Left hindlimb (tissue), 1 donor: ENCODE results near the gene SMIM38.

Source experiments
- DNase-seq: peaks from one replicate; pipeline ENCODE4 v3.0.0-alpha.2; 2018

The SMIM38 gene

DNA sequence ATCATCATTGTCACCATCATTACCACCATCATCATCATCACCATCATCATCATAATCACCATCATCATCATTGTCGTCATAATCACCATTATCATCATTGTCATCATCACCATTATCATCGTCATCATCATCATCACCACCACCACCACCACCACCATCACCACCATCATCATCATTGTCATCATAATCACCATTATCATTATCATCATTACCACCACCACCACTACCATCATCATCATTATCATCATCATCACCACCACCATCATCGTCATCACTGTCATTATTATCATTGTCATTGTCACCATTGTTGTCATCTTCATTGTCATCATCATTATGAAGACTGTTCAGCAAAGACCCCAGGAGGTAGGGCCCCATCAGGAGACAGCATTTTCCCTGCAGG is 33.3 kb downstream of the SMIM38 start:
- DNase-seq: no peak

DNA sequence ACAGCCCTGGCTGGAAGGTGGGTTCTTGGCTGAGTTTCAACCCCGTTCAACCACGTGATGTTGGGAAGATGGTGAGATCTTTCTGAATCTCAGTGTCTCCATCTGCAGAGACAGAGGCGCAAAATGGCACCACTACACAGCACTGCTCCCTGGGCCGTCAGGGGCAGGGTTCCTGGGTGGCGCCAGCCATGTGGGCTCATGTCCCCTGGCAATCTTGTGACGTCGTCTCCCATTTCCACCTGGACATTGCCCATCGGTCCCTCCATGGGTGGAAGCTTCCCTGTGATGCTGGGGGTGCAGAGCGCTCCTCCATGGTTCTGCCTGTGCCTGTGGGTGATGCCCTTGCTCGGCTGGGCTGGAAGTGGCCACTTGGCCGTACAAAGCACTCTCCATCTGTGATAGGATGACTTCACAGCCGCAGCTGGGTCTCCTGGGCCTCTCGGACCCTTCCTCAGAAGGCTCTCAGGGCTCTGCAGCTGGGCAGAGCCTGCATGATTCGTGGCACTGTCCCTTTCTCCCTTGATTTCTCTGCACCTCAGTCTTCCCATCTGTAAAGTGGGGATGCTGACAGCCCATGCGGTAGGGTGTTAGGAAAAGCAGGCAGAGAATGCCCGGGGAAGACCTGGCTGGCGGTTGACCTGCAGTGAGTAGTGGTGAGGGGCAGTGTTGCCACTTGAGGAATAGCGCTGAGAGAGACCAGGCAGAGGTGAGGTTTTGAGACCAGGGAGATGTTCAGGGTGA is 35.2 kb downstream of the SMIM38 start:
- no peak for DNase-seq

DNA sequence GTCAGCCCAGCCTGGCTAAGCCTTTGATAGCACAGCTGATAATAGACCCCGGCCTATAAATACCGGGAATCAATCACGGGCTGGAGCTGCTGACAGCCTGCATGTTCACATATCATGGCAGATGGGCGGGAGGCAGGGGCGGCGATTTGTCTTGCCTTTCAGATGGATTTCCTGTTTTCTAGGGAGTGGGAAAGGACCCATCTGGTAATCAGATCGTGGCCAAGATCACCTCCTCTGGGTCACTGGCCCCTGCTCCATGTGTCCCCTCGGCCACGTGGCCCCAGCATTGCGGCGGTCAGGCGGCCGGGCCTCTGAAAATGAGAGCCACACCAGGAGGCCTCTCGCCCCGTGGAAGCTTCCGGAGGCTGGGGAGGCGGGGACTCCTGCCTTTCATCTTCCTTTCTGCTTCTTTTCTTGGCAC is 36.6 kb downstream of the SMIM38 start:
- DNase-seq: no peak

DNA sequence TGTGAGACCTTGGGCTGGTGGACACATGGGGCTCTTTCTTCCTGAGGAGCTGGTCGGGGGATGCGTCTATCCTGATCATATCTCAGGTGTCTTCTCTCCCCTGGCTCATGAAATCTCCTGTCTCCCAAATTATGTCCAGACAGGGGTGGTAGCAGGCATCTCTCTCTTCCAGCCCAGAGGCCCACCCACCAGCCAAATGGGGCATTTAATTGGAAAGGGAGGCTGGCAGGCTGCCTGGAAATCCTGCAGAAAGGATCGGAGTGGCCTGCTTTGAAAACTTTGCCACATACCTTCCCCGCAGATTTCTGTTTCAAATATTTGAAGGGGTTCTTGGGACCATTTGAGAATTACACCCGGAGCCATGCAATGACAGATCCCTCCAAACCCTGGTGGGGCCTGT is 37.4 kb downstream of the SMIM38 start:
- no peak for DNase-seq

DNA sequence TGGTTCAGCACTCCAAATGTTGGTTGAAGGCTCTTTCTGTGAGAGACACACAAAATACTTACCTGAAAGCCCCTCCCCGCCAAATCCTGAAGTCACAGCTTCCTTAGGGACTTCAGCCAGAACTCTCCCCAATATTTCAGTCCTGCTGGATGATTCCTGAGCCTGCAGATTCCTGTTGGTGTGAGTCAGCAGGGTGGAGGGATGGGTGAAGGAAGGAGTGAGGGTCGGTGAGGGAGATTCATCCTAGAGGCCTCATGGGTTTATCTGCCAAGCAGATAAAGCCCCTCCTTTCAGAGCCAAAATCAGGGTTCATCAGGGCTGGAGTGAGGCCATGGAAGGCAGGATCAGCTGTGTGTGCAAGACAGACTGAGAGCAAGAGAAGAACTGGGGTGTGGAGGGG is 37.9 kb downstream of the SMIM38 start:
- DNase-seq: no peak

DNA sequence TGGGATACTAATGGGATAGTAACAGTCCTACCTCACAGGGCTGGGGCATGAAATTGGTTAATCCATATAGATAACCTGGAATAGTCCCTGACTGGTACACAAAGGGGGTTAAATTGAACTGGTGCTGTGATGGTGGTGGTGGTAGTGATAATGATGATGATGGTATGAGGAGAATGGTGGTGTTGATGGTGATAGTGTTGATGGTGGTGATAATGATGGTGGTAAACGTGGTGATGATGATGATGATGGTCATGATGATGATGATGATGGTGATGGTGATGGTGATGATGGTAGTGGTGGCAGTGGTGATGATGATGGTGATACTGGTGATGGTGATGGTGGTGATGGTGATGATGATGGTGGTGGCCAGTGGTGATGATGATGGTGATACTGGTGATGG is 38.7 kb downstream of the SMIM38 start:
- DNase-seq: no peak

DNA sequence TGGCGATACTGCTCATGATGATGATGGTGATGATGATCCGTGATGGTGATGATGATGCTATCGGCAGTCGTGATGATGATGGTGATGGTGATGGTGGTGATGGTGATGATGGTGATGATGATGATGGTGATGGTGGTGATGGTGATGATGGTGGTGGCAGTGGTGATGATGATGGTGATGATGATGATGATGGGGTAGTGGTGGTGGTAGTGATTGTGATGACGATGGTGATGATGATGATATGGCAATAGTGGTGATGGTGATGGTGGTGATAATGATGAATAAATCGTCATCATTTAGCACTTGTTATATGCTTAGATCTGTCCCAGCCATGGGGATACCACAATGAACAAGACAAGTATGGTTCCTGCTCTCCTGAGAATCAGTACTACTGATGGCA is 39.2 kb downstream of the SMIM38 start:
- DNase-seq: no peak

DNA sequence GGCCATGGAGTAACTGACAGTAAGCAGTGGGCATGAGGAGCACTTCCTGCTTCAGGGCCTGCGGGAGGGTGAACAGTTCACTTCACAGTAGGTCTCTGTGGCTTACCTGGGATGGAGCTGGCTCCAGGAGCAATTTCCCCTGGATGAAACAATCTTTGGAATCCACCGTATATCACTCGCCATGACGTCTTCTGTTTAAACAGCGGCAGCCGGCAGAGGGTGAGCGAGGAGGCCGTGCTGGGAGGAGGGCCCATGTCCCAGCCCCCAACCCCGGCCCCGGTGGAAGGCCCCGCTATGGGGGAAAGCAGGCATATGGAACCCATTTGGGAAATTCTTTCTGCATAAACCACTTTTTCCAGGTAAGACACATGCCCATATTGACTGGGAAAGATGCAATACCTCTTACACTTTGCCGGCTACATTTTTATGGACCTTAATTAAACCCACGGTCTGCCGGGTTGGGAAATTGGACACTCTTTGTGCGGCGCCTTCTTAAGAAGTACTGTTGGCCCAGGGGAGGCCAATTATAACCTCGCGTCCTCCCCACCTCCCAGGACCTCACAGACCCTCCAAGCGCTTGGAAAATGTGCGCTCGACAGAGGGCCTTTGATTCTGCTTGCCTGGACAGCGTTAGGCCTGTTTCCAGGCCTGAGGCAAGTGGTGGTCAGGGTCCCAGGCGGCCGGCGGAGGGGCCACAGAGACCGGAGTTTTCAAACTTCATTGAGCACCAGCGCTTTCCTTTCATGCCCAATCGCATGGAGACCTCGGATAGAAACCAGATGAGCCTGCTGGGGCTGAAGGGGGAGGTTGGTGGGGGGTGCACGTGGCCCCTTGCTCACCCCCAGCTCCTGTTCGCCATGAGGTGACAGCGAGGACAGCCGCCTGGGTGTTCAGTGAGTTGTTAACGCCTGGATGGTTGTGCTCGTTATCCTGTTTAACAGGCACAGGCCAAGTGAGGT is 40.4 kb downstream of the SMIM38 start:
- DNase-seq: peak; percentile 63

DNA sequence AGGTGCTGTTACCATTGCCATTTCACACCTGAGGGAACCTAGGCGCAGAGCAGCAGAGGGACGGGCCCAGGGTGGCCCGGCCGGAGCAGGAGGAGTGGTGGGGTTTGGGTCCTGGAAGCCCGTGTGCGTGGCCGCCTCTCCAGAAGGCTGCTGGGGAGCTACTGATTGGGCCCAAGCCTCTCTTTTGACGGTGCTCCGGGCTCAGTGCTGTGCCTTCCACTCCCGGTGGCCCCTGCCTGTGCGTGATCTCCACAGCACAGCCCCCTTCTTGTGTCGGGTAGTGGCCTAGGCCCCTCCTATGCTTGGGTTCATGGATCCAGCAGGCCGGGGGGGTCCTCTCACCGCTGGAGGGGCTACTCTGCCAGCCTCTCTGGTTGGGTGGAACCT is 41.0 kb downstream of the SMIM38 start:
- DNase-seq: no peak

DNA sequence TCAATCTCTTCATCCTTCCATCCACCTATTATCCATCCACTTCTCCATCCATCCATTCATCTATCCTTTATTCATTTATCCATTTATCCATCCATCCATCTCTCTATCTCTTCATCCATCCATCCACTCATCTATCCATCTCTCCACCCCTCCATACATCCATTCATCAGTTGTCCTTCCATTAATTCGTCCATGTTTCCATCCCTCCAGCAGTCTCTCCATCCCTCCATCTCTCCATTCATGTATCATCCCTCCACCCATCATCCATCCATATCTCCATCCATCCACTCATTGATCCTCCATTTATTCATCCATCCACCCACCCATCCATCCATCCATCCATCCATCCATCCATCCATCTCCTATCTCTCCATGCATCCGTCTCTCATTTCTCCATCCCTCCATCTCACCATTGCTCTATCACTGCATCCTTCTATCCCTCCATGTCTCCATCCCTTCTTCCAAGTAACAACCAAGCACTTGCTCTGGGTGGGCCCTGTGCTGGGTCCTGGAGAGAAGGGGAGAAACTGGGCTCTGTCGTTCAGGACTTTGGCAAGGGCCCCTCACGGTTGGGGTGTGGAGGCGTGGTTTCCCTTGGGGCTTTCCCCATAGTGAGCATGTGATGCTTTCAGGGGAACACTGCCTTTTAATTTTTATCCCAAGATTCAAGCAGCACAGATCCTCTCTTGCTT is 43.3 kb downstream of the SMIM38 start:
- DNase-seq: no peak

DNA sequence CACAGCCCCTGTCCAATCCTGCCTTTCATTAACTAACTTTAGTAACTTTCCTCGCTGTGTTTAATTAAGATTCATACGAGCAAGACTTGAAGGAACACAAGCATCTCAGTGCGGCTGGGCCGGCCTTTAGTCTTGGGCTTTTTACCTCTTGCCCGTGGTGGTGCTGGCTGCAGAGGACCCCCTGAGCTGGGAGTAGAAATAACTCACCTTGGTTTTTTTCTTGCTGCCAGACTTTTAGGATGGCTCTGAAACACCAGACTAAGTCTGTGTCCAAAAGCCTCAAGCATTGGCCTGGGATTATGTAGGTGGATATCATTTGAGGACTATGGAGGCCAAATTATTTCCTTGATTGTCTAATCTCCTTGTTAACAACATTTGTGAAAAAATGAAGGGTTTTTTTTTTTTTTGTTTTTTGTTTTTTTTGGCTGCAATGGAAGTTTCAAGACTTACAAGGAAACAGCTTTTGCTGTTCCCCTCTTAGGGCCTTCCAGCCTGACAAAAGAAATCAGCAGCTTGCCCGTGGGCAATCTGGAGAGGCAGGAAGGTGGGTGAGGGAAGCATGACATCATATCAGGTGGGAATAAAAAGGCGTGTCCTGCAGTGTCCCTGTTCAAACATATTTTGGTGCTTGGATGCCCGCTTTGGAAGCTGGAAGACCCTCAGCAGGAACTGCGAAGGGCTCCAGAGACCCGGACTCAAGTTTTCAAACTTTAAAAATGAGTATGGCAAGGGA is 44.0 kb downstream of the SMIM38 start:
- no peak for DNase-seq

DNA sequence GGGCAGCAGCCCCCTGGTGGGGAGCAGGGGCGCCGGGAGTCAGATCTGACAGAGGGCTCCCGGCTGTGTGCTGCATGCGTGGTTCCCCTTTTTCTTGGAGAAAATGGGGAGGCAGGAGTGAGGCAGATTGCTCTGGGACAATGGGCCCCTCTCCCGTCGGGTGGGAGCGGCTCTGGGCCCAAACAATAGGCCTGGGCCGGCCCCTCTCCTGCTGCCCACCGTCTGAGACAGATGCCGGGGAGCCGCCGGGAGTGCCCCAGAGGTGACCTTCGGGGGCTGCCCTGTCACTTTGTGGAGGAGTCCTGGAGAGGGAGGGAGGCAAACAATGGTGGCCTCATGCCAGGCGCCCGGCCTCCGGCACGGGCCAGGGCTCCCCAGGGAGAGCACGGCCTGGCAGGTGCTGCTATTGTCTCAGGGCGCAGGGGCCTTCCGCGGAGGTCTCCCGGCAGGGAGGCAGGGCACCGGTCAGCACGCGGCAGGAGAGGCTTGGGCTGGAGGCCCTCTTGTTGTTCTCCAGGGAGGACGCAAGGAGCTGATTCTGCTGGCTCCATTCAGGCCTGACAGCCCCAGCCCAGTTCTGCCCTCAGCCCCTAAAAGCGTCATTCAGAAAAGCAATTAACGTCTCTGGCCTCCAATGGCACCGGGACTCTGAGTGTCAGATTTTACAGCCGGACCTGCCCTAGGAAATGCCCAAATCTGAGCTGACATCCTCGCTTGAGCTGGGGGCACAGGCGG is 44.8 kb downstream of the SMIM38 start:
- no peak for DNase-seq

DNA sequence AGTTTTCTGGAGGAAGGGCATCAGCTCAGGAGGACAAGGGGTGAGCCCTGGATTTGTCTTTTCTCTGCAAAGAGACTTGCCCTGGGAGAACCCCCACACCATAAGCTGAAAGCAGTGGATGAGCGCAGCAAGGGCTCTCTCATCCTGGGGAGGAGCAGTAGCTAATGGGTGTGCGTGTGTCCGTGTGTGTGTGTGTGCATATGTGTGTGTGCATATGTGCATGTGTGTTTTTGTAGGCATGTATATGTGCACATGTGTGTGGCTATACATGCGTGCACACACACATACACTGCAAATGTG is 45.3 kb downstream of the SMIM38 start:
- DNase-seq: no peak

DNA sequence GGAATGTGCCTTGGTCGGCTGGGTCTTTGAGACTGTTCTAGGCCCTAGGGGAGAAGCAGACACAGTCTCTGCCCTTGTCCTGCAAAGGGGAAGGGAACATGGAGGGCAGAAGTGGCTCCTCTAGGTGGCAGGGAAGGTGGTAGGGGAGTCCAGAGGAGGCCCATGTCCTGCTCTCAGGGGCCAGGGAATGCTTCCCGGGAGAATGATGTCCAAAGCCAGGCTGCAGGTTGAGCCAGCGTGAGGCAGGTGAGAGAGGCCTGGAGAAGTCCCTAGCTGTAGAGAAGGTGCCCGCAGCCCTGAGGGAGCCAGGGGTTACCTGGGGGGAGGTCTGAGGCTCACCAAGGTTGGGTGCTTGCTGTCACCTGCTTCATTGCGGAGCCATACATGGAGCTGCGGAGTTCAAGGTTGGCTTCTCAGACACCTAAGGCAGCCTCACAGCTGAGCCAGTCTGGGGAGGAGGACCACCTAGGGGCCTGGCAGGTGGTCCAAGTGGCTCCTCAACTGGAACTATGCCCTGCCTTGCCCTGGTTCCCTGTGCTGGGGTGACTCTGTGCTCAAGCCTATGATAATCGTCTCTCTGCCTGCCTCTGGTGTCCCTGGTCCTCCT is 46.1 kb downstream of the SMIM38 start:
- no peak for DNase-seq

DNA sequence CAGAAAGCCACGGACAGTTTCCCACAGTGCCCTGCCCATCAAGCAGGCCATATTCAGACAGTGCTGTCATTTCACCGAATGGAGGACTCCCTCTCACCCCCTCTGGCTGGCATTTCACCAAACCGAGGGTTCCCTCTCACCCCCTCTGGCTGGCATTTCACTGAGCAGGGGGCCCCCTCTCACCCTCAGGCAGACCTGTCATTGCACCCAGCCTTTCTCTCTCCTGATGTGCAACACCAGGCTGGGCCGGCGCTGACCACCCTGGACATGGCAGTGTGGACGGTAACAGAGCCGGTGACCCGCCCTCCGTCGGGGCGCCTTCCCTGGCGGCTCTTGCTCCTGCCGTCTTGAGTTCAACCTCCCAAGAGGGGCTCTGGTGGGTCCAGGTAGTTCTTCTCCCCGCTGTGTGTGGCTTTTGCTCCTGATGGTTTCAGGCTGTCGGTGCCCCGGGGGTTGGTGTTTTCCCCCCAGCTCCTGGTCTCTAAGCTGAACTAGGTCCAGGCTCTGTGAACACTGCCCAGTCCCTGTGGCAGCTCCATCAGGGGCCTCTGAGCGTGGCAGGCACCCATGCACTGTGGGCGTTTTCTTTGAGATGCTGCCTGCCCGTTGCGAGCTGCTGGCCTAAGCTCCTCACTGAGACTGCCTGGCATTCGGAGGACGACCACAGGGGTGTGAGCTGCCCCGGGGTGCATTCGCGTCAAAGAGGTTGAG is 46.9 kb downstream of the SMIM38 start:
- DNase-seq: no peak

DNA sequence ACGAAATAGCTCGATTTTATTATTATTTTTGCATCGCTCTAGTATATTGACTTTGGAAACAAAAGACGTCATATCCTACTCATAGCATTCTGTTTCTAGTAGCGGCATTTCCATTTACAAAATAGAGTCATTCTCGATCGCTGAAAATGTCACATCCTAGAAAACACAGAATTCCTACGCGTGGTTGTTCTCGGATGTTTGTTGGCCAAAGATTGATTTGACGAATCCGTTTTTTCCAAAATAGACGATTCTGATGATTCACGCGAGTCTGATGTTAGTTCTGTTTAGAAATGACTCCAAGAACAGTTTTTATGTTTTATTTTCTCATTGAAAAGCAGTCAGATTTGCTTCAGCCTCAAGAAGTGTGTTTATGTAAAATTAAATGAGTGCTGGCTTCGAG is 47.6 kb downstream of the SMIM38 start:
- DNase-seq: no peak

DNA sequence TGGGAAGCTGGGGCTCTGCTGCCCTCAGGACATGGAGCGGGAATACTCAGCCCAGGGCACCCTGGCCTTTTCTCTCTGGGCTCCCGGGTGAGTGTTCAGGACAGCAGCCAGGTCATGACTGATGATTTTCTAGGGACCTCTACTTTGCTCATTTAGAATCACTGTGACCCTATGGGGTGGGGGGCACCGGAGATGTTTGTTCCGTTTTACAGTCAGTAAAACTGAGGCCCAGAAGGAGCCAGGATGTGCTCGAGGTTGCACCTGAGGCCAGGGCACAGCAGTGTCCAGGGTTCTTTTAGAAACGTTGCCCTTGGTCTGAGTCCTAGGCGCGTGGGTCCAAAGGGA is 48.1 kb downstream of the SMIM38 start:
- no peak for DNase-seq

DNA sequence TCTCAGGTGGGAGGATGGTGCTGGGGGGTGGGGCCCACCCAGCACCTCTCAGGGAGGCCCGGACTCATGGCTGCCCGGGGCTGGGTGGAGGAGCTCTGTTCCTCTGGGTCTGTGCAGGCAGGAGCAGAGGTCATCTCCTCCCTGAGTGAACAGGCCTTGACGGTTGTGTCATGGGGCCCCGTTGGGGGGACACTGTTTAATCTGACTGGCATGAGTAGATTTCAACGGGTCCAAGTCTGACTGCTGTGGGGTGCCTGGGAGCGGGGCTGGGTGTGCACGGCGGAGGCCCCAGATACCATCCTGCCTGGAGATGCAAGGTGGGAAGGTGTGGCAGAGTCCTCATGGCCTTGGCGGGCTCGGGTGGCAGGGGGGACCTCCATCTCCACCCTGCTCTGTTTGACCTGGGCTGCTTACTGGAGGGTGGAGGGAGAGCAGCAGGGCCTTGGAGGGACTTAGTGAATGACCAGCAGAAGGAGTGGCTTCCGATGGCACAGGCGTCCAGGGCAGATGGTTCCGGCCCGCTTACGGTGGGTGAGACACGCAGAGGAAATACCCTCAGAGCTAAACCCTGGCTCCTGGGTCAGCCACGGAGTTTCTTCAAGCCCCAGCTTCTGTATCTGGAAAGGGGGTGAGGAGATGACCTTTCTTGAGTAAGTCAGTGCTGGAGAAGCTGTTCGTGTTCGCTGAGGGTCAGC is 48.7 kb downstream of the SMIM38 start:
- DNase-seq: no peak

DNA sequence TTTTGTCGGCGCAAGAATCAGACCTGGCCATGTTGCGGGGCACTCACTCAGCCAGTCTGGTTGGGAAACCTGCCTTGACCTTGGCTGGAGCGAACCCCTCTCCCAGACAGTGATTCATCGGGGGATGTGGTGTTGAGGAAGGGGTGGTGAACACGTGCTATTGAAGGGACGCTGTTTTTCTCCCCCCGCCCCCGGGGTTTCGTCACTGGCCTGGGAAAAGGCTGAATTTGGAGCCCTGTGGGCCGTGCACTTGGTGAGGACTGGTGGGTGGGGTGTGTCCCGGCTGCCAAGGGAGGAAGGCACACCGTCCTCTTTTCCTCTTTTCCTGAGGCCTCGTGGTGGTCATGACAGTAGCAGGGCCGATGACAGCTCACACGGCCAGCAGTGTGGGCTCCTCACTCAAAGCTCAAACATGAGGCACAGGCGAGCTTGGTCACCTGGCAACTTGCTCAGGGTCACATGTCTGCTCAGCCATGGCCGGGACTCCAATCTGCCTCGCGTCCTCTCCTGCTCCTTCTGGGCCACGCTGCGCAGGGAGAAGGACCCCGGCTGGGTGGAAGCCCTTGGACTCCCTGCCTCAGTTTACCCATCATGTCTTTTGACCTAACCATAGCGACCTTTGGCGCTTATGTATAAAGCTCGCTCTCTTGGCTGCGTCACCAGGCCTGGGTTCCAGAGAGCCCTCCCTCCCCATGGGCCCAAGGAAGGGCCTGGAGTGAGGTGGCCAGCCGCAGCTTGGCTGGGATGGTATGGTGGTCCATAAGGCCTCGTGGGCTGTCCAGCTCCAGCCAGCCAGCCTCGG is 49.4 kb downstream of the SMIM38 start:
- DNase-seq: no peak
